SHP77 treated with DMSO at 0.1 percent for 48 hours (cell line): ENCODE data around the gene UQCR11.

Experiments
- DNase-seq: peaks from one replicate; lab custom pipeline; 2025; lab: John Stamatoyannopoulos, UW

Gene UQCR11

GRCh38 chr19:1615156-1615765, 10.0 kb upstream of the UQCR11 start:
- DNase-seq, result no peak

GRCh38 chr19:1613808-1614570, 8.7 kb upstream of the UQCR11 start:
- DNase-seq, result no peak

- no peak for DNase-seq
Measured at GRCh38 chr19:1613146-1613545, 7.9 kb upstream of the UQCR11 start.

- DNase-seq, result no peak
Measured at GRCh38 chr19:1612114-1613086, 7.1 kb upstream of the UQCR11 start.

- DNase-seq, result no peak
Measured at GRCh38 chr19:1611353-1611752, 6.1 kb upstream of the UQCR11 start.

GRCh38 chr19:1610579-1610978, 5.3 kb upstream of the UQCR11 start:
- no peak for DNase-seq

DNA sequence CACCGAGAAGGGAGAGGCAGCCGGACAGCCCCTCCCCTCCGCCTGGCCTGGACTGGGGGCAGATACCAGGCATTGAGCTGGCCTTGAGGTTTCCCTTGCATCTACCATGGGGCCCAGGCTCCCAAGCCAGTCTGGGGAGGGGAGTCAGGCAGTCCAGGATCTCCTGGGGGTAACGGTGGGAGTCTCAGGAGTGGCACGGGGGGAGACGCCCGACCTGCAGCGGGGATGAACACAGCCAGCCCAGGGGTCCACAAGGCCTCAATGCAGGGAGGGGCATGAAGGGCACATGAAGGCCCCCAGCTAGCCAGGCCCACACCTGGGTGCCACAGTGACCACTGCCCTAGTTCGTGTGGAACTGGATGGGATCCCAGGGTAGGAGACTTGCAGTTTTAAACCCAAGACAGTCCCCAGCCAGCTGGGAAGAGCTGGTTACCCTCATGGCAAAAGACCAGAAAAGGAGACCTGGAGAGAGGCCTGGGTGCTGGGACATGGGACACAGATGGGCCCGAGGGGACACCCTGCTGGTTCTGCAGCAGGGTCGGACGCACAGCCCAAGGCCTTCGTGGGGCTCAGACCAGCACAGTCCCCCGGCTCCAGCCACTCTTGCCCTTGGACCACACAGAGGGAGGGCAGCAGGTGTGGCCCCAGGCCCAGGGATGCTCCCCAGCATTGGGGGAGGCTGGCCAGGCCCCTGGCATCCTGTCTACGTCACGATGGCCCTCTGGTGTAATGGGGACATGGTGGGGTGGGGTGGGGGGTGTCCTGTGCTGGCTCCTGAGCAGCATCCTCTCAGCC, 4.6 kb upstream of the UQCR11 start:
- DNase-seq, result no peak

DNA sequence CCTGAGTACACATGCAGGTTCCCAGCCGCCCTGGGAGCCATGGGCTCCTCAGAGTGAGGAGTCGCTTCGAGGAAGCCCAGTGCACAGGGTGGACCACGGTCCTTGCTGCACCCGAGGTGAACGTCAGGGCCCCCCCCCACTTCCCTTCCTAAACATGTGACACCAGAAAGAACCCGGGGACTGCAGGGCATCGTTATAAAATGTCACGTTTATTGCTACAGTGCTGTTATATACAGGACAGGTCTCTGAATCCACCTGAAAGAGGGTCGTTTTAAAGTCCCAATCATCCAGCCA, 3.8 kb upstream of the UQCR11 start:
- DNase-seq, result no peak

DNA sequence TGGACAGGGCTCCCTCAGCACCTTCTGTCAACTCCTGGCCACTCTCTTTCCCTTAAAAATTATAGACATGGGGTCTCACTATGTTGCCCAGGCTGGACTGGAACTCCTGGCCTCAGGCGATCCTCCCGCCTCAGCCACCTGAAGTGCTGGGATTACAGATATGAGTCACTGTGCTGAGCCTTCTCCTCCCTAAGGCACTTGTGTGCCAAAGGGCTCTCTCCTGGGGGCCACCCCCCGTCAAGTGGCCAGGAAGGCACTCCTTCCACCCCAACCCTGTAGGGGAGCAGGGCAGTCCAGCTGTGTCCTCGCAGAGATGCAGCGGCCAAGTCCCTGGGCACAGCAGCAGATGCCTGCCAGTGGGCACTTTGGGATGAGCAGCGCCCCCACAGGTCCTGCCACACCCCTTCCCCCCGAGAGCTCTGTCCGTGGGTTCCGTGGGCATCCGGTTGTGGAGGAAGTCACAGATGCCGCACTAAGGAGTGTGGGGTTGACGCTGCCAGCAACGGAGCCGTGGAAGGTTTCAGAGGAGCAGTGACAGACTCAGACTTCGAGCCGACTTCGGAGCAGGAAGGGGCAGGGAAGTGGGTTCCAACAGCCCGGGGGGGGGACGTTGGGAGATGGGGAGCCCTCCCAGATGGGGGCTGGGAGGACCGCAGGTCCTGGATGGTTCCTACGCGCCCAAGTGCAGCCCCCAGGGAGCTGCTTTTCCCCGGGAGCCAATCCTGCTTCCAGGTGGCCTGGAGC, 3.3 kb upstream of the UQCR11 start:
- no peak for DNase-seq

DNA sequence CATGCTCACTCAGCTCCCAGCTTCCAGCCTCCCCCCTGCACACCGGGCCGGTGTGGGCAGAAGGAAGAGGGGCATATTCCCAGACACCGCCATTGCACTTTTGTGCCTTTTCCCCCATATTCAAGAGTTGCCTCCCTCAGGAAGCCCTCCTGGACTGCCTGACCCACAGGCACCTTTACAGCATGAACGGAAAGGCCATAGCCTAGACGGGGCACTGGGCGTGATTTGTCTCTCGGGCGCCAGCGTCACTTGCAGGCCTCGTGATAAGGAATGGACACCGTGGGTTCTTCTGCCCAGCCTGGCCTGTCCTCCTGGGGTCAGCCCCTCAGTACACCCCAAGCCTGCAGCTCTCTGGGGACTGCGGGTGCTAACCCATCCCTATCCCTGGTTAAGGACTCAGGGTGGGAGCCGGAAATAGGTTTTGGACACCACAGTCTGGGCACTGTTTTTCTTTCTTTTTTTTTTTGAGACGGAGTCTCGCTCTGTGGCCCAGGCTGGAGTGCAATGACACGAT, 933 bp upstream of the UQCR11 start:
- no peak for DNase-seq

DNA sequence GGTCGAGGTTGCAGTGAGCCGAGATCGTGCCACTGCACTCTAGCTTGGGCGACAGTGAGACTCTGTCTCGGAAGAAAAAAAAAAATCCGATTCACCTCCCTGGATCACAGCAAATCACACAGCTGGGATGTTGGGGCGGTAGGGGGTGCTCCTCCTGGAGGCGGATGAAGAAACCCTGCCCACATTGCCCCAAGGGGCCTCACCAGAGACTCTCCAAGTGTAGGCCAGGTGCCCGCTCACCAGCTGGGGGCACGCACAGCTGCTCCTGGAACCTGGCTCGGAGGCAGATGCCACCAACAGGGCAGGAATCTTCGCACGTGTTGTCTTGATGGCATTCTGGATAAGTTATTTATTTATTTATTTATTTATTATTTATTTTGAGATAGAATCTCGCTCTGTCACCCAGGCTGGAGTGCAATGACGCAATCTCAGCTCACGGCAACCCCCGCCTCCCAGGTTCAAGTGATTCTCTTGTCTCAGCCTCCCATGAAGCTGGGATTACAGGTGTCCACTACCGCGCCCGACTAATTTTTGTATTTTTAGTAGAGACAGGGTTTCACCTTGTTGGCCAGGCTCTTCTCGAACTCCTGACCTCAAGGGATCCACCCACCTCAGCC, 3.1 kb downstream of the UQCR11 start:
- no peak for DNase-seq

GRCh38 chr19:1601613-1602064, 3.6 kb downstream of the UQCR11 start:
- no peak for DNase-seq

DNA sequence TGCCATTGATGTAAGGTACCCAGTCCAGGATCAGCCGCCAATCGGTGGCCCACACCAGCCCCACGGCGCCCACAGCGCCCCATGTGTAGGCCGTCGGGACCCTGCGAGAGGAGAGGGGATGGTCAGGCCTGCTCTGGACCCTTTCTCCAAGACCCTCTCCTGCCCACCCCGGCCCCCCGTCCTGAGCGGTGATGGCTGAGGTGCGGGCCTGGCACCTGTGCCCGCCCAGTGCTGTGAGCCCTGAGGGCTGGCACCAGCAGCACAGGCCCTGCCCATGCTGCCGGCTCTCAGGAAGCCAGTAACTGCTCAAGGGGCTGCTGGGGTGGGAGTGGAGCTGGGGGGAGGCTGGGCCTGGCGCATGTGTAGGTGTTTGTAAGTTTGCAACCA, 5.8 kb downstream of the UQCR11 start:
- DNase-seq, result no peak

- no peak for DNase-seq
Measured at GRCh38 chr19:1598777-1599459, 6.3 kb downstream of the UQCR11 start.

DNA sequence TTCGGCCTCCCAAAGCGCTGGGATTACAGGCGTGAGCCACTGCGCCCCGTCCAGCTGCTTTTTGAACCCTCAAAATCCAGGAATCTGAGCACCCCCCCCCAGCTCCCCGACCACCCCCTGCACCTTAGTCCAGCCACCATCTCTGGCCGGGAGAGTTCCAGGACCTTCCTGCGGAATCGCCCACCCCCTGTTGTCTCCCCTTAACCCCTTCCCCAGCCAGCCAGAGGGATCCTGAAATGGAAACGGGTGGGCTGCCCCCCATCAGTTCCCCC, 11.8 kb downstream of the UQCR11 start:
- DNase-seq, result no peak

DNA sequence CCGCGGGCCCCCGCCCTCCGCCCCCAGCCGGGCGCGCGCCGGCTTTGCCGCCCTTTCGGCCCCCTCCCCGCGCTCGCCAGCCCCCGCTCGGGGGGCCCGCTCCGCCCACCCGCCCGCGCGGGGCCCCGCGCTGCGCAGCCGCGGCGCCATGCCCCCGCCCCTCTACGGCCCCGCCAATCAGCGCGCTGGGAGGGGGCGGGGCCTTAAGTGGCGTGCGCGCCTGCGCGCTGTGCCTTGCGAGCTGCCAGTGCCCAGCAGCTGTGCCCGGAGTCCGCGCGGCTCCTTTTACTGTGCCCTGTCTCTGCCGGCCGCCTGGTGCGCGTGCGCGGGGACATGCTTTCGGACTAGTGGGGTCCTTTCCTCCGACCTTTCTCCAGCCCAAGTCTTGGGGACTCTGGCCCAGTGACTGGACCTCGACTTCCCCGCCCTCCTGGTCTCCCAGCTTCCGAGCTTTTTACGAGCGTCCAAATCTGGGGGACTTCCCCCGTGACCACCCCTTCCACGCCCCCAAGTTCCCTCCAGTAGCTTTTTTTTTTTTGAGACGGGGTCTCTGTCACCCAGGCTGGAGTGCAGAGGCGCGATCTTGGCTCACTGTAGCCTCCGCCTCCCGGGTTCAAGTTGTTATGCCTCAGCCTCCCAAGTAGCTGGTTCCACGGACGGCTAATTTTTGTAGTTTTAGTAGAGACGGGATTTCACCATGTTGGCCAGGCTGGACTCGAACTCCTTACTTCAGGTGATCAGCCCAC, 12.3 kb downstream of the UQCR11 start, which contains the start of gene MBD3:
MBD3 (minus strand) TSS at position 111 of the 746 bp plus-strand sequence. CDS start 234 bp downstream, outside the sequence.
- peak; percentile 79 for DNase-seq

- DNase-seq, result peak; percentile 34
Measured at GRCh38 chr19:1592024-1592754, 13.1 kb downstream of the UQCR11 start.

DNA sequence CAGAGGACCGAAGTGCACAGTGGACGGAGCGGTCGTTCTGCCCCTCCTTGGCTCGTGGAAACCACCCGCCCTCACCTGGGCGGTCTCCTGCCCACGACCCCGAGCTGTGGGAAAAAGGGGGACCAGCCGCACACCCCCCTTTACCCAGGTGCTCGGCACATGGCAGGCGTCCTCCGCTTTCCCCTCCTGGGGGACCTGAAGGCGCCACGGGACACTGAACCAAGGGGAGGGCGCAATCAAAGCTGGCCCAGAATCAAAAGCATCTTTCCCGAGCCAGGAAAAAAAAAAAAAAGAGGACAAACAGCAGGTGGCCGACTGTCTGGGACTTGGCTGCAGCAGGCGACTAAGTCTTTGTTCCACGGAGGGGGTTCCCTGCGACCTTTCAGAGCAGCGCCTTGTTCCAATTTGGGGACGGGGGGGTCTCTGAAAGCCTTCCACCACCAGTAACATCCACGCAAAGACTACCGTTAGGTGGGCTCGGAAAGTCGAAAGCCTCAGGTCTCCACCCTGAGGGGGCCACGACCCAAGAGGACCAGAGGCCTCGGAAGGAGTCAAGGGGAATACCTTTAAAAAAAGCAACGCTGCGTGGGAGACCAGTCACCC, 13.7 kb downstream of the UQCR11 start:
- DNase-seq, result no peak
